Measurements from ENCODE around the gene SERPINA6.
A peak's percentile ranks its signal among the peaks of the same experiment; 100 is the strongest.
"Not testable (repeated sequence)": the region's sequence is repeated elsewhere in the genome, so short reads cannot be mapped to it uniquely, and the experiment has no call there.

Gene SERPINA6

DNA sequence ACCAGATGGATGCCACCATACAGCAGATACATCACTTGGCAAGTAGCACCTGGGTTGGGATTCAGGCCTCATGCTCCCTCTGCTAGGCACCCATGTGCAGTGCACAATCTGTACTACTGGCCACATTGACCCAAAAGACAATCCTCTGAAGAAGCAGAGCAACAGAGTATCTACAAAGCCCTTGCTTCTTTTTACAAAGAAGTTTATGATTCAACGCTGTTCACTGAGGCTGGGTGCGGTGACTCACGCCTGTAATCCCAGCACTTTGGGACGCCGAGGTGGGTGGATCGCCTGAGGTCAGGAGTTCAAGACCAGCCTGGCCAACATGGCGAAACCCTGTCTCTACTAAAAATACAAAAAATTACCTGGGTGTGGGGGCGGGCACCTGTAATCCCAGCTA is 31.1 kb upstream of the SERPINA6 start:
- DNase-seq: not testable (repeated sequence)

DNA sequence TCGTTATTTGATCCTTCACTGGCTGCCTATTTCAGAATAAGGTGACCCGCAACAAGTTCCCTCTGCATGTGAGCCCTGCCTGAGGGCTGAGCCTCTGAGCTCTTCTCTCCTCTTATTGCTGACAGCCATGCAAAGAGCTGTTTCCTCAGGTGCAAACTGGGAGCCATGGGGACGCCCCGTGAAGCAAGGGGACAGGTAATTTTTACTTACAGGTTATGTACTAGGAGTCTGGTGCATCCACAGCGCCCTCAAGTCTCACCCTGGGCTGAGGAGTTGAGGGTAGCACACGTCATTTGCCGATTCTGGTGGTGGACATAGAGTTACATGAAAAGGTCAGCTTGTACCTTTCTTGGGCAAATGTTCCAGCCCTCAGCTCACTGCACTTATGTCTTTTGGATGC is 26.1 kb upstream of the SERPINA6 start:
- DNase-seq: no peak

DNA sequence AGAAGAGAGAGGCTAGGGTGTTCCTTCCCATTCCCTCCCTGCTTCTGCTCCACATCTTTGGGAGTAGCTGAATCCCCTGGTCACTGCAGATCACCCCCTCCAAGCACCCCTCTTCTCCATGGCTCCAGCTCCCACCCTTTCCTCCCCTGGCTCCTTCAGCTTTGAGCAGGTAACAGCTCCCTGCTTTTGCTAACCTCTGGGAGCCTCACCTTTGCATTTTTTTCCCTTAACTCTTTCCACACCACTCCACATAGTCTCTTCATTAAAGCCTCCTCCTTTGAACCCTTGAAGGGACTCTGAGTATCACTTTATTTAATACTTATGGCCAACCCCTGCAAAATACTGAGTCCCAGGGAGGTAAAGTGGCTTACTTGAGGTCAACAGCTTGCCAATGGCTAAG is 25.7 kb upstream of the SERPINA6 start:
- DNase-seq: no peak

GRCh38 chr14:94346841-94347240 is 23.7 kb upstream of the SERPINA6 start:
- no peak for DNase-seq

- not testable (repeated sequence) for DNase-seq
These were observed 23.1 kb upstream of the SERPINA6 start for GRCh38 chr14:94346065-94346786.

DNA sequence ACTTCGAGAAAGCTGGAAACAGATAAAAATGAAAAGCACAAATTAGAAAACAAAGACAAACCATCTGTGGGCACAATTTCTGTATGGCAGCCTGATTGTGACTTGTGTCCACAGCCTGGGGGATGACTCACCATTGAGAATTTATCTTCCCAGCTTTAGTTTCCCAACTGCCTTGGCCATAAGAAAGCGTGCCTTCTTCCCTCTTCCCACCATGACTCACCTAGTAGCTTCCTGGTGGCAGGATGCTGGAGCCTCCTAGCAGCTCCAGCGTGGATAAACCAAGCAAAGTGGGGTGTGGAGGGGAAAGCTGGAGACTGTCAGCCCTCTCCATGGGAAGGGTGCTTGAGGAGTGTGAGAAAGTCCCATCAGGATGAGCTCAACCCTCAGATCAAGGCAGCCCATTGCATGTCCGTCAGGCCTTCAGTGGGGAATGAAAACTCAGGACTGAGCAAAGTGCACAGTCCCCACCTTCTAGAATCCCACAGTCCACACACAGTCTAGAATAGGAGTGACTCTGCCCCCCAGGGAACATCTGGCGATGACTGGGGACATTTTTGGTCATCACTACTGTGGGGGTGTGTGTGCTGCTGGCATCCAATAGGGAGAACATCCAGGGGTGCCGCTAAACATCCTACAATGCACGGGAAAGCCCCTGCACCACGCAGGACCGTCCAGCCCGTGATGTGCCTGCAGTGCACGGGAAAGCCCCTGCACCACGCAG is 22.4 kb upstream of the SERPINA6 start:
- no peak for DNase-seq

GRCh38 chr14:94344389-94344788 is 21.3 kb upstream of the SERPINA6 start:
- DNase-seq: no peak

- DNase-seq: no peak
These were observed 20.3 kb upstream of the SERPINA6 start for GRCh38 chr14:94343238-94344005.

- DNase-seq: peak; percentile 63
These were observed 19.3 kb upstream of the SERPINA6 start for GRCh38 chr14:94342334-94342934.

DNA sequence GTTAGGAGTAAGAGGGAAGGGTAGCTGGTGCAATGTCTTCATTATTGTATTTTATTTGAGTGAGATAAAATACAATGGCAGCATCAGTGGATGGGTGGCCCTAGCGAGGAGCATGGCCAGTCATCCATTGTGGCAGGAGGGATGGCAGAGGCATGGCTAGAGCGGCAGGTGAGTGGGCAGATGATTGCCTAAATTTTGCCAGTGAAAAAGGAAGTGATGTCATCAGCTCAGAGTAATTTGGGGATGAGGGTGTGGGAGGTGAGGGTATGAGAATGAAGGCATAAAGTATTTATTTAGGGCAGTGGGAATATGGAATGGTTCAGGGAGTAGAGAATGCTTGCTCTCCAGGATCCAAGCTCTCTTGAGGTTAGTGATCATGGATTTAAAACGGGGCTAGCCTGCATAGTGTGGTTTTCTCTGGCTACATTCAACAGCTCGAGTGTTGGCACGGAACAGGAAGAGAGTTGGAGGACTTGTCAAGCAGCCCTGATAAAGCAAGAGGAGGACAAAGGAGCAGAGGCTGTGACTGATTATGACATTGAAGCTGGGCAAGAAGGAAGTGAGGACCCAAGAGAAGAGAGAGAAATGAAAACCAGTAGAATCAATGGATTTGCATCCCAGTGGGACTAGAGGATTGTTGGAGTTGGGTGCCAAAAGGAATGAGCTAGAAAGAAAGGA is 18.7 kb upstream of the SERPINA6 start:
- DNase-seq: peak; percentile 26

DNA sequence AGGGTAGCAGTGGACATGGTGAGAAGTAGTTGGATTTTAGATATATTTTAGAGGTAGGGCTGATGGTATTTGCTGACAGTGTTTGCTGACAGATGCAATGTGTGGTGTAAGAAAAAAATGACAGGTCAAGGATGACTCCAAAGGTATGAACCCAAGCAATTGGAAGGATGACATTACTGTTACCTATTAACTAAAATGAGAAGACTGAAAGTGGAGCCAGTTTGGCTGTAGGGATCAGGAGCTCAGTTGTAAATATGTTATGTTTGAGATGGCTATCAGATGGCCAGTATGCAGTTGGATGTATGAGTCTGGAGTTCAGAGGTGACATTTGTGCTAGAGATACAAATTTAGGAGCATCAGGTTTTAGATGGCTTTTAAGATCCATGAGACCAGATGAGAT is 17.4 kb upstream of the SERPINA6 start:
- no peak for DNase-seq

DNA sequence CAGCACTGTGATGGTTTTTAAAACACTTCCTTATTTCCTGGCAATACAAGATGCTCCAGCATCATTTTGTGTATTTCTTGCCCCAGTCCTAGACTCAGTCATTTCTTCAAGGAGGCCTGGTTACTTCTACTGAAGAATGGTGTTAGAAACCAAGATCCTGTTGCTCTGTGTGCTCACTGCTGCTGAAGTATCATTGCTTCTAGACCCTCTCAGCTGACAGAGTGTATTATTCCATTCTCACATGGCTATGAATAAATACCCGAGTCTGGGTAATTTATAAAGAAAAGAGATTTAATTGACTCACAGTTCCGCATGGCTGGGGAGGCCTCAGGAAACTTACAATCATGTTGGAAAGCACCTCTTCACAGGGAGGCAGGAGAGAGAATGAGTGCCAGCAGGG is 14.9 kb upstream of the SERPINA6 start:
- DNase-seq: no peak

- no peak for DNase-seq
These were observed 14.1 kb upstream of the SERPINA6 start for GRCh38 chr14:94337274-94337673.

DNA sequence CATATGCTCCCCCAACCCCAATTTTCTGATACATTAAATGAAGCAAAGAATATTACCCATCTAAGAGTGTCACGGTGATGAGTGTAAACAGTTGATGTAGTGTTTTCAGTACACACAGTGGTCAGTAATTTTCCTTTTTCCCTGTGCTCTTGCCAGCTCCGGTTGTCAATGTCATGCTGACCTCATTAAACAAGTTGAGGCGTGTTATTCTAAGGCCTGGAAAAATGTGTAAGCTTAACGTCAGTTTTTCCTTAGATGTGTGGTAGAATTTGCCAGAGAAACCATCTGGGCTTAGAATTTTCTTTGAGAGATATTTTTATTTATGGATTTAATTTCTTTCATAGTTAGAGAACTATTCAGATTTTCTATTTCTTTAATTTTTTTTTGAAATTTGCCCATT is 11.7 kb upstream of the SERPINA6 start:
- no peak for DNase-seq

DNA sequence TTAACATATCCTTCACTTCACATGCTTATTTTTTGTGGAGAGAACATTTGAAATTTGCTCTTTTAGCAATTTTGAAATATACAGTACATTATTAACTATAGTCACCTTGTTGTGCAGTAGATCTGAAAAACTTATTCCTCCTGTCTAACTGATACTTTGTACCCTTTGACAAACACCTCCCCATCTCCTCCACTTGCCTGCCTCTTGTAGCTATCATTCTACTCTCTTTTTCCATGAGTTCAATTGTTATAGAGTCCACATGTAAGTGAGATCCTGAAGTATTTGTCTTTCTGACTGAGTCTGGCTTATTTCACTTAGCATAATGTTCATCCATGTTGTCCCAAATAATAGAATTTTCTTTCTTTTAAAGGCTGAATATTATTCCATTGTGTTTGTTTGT is 9.5 kb upstream of the SERPINA6 start:
- DNase-seq: no peak

- no peak for DNase-seq
These were observed 9.0 kb upstream of the SERPINA6 start for GRCh38 chr14:94332063-94332583.

DNA sequence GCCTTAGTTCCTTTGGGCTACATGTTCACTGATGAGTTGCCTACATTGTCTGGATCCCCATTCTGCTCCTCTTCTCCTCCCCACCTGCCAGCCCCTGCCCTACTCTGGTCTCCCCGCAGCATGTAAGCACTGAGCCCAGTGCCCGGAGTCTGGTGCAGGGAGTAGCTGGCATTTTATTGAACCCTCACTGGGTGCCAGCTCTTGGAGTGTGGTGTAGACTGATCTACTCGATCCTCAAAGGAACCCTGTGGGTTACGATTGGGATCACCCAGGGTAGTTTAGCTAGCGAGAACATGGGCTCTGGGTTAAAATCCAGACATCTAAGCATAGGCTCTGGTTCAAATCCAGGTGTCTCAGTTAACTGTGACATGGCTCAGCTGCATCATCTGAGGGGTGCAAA is 8.3 kb upstream of the SERPINA6 start:
- no peak for DNase-seq

- no peak for DNase-seq
These were observed 7.7 kb upstream of the SERPINA6 start for GRCh38 chr14:94330857-94331256.

GRCh38 chr14:94330432-94330831 is 7.3 kb upstream of the SERPINA6 start:
- DNase-seq: no peak

GRCh38 chr14:94329857-94330256 is 6.7 kb upstream of the SERPINA6 start:
- DNase-seq: no peak

GRCh38 chr14:94328196-94328595 is 5.1 kb upstream of the SERPINA6 start:
- DNase-seq: no peak

DNA sequence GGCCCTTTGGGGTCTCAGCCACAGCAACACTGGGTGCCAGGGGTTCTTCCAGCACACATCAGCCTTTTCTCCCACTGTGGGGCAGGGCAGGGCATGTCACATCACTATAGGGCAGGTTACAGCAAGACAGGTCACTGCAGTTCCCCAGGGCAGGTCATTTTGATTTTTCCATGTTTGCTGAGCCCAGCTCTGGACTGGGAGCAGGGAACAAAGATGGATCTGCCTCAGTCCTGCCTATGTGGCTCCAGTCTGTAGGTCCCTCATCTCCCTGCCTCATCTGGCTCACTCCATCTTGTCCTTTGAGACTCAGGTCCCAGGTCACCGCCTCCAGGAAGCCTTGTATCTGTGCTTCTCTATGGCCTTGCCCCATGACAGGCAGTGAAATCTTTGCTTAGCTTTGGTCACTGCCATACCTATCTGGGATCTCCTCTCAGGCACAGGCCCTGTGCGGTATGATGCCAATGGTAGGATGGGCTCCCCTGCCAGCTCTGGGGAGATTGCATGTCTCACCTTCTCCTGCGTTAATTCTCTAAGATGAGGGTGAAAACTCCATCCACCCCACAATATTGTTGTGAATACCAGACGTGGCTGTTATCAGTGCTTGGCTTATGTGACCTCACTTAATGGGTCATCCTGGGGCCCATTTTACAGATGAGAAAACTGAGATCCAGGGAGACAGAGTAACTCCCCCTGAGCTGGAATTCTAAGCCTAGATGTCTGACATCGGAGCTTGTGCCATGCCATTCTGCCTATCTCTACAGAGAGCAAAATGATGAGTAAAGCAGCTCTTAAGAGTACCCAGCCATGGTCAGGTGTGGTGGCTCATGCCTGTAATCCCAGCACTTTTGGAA is 1.5 kb downstream of the SERPINA6 start:
- DNase-seq: no peak

Data from hematopoietic multipotent progenitor cell treated with erythropoietin and hydrocortisone succinate and interleukin-3 and kit ligand, for 4 days (in vitro differentiated cells).